ENCODE measurements around the gene NTRK2.

Gene NTRK2

GRCh38 chr9:85016384-85017006 is 347.0 kb downstream of the NTRK2 start:
- no peak for TF ChIP-seq CTCF (IDR thresholded peaks at IDR 0.05; ENCODE audit: low read depth, low read length)

GRCh38 chr9:85020791-85021190 is 351.3 kb downstream of the NTRK2 start:
- no peak for DNase-seq (ENCODE audit: extremely low read depth, low read depth)
- no peak for TF ChIP-seq CTCF (IDR thresholded peaks at IDR 0.05; ENCODE audit: low read depth, low read length)

More at GRCh38 chr9:85016384-85017006, 347.0 kb downstream of the NTRK2 start:
- no peak for DNase-seq (ENCODE audit: extremely low read depth, low read depth)

- DNase-seq (ENCODE audit: extremely low read depth, low read depth), result no peak
- TF ChIP-seq CTCF (IDR thresholded peaks at IDR 0.05; ENCODE audit: low read depth, low read length), result no peak
Observed at GRCh38 chr9:85021686-85022085, 352.2 kb downstream of the NTRK2 start.

- DNase-seq (ENCODE audit: extremely low read depth, low read depth), result no peak
- no peak for TF ChIP-seq CTCF (IDR thresholded peaks at IDR 0.05; ENCODE audit: low read depth, low read length)
Observed at GRCh38 chr9:85024374-85024773, 354.8 kb downstream of the NTRK2 start.

GRCh38 chr9:85025638-85026037 is 356.1 kb downstream of the NTRK2 start:
- TF ChIP-seq CTCF (IDR thresholded peaks at IDR 0.05; ENCODE audit: low read depth, low read length), result no peak
- DNase-seq (ENCODE audit: extremely low read depth, low read depth), result no peak

- TF ChIP-seq CTCF (IDR thresholded peaks at IDR 0.05; ENCODE audit: low read depth, low read length), result no peak
- DNase-seq (ENCODE audit: extremely low read depth, low read depth), result no peak
Observed at GRCh38 chr9:85027870-85028269, 358.3 kb downstream of the NTRK2 start.

GRCh38 chr9:85030316-85030715 is 360.8 kb downstream of the NTRK2 start:
- DNase-seq (ENCODE audit: extremely low read depth, low read depth), result no peak
- TF ChIP-seq CTCF (IDR thresholded peaks at IDR 0.05; ENCODE audit: low read depth, low read length), result no peak
